ENCODE data around the gene DIAPH2. TPM values are rescaled to one million over a fixed set of nuclear protein-coding genes. Genes with fewer than 3 reads are reported as not detected.
"Not testable (repeated sequence)": the region's sequence is repeated elsewhere in the genome, so short reads cannot be mapped to it uniquely, and the experiment has no call there.

Gene DIAPH2
- total RNA-seq, 2 donors from 2014 or later, result 42.4 to 66.0 TPM

GRCh38 chrX:97401586-97402136 lies 717.0 kb downstream of the DIAPH2 start:
- no peak for ATAC-seq (ENCODE audit: insufficient number of reproducible peaks, low FRiP score, low read depth)
- Histone ChIP-seq H3K27ac (no peak overlapping the region), H3K36me3 (no peaks in the 10 kb centered on the region), H3K27me3 (replicated peaks; ENCODE audit: insufficient read depth) (no peaks in the 10 kb centered on the region), H3K4me3 (no peak overlapping the region), H3K4me1 (ENCODE audit: control insufficient read depth in 1 of 2, low read depth in 2 of 2) (no peaks in the 10 kb centered on the region), H3K9me3 (no peaks in the 10 kb centered on the region)
- DNase-seq (ENCODE audit: low spot score), result no peak
- TF ChIP-seq, protein P1, sequence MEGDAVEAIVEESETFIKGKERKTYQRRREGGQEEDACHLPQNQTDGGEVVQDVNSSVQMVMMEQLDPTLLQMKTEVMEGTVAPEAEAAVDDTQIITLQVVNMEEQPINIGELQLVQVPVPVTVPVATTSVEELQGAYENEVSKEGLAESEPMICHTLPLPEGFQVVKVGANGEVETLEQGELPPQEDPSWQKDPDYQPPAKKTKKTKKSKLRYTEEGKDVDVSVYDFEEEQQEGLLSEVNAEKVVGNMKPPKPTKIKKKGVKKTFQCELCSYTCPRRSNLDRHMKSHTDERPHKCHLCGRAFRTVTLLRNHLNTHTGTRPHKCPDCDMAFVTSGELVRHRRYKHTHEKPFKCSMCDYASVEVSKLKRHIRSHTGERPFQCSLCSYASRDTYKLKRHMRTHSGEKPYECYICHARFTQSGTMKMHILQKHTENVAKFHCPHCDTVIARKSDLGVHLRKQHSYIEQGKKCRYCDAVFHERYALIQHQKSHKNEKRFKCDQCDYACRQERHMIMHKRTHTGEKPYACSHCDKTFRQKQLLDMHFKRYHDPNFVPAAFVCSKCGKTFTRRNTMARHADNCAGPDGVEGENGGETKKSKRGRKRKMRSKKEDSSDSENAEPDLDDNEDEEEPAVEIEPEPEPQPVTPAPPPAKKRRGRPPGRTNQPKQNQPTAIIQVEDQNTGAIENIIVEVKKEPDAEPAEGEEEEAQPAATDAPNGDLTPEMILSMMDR (IDR thresholded peaks at IDR 0.05), result no peak

- no peaks in the 10 kb centered on the region for H3K4me1 ChIP-seq (ENCODE audit: control insufficient read depth in 1 of 2, low read depth in 2 of 2)
- H3K27me3 ChIP-seq (replicated peaks; ENCODE audit: insufficient read depth), result no peaks in the 10 kb centered on the region
- no peak overlapping the region for H3K4me3 ChIP-seq
- H3K9me3 ChIP-seq, result no peaks in the 10 kb centered on the region
- ATAC-seq (ENCODE audit: insufficient number of reproducible peaks, low FRiP score, low read depth), result no peak
- TF ChIP-seq, protein P1 (IDR thresholded peaks at IDR 0.05), result no peak
- no peak overlapping the region for H3K27ac ChIP-seq
- H3K36me3 ChIP-seq, result no peaks in the 10 kb centered on the region
- DNase-seq (ENCODE audit: low spot score), result no peak
Measured at GRCh38 chrX:97402333-97402732, 717.7 kb downstream of the DIAPH2 start.

- Histone ChIP-seq H3K27me3 (replicated peaks; ENCODE audit: insufficient read depth) (no peaks in the 10 kb centered on the region), H3K36me3 (no peaks in the 10 kb centered on the region), H3K9me3 (no peaks in the 10 kb centered on the region), H3K4me3 (no peak overlapping the region), H3K4me1 (ENCODE audit: control insufficient read depth in 1 of 2, low read depth in 2 of 2) (no peaks in the 10 kb centered on the region), H3K27ac (no peak overlapping the region)
- ATAC-seq (ENCODE audit: insufficient number of reproducible peaks, low FRiP score, low read depth) (no peak), DNase-seq (ENCODE audit: low spot score) (no peak)
- TF ChIP-seq, protein P1 (IDR thresholded peaks at IDR 0.05), result no peak
Measured at GRCh38 chrX:97402903-97403302, 718.3 kb downstream of the DIAPH2 start.

DNA sequence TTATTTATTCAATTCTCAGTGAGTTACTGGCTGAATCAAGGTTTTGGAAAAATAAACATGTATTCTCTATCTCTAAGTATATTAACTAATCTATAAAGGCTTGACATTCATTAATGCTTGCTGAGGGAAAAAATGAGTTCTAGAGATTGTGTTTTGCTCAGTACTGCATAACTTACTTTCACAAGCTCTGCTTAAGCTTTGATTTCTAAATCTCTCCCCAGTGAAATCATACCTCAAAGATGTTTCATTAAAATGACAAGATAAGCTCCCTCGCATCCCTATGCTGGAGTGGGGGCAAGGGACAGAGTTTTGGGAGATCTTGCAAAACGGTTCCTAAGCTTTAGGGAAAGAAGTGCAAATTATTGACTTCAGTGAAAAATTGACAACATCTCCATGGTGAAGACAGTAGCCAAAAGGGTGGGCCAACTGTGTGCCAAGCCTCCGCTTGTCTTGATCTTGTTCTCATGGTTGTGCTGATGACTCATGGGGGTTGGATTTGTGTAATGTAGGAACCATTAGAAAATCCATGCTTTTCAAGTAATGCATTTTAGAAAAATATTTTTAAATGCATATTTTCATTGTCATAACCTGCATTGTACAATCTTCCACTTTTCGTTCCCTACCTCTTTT lies 720.5 kb downstream of the DIAPH2 start:
- no peaks in the 10 kb centered on the region for H3K4me1 ChIP-seq (ENCODE audit: control insufficient read depth in 1 of 2, low read depth in 2 of 2)
- H3K4me3 ChIP-seq, result no peak overlapping the region
- ATAC-seq (ENCODE audit: insufficient number of reproducible peaks, low FRiP score, low read depth) (no peak), DNase-seq (ENCODE audit: low spot score) (no peak)
- no peaks in the 10 kb centered on the region for H3K36me3 ChIP-seq
- H3K27ac ChIP-seq, result no peak overlapping the region
- H3K9me3 ChIP-seq, result no peaks in the 10 kb centered on the region
- no peaks in the 10 kb centered on the region for H3K27me3 ChIP-seq (replicated peaks; ENCODE audit: insufficient read depth)
- TF ChIP-seq, protein P1 (IDR thresholded peaks at IDR 0.05), result no peak

DNA sequence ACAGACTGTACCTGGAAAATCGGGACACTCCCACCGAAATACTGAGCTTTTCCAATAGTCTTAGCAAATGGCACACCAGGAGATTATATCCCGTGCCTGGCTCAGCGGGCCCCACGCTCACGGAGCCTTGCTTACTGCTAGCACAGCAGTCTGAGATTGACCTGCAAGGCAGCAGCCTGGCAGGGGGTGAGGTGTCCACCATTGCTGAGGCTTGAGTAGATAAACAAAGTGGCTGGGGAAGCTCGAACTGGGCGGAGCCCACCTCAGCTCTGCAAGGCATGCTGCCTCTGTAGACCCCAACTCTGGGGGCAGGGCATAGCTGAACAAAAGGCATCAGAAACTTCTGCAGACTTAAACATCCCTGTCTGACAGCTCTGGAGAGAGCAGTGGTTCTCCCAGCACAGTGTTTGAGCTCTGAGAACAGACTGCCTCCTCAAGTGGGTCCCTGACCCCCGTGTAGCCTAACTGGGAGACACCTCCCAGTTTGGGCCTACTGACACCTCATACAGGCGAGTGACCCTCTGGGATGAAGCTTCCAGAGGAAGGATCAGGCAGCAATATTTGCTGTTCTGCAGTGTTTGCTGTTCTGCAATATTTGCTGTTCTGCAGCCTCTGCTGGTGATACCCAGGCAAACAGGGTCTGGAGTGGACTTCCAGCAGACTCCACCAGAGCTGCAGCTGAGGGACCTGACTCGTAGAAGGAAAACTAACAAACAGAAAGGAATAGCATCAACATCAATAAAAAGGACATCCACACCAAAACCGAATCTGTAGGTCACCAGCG lies 725.2 kb downstream of the DIAPH2 start:
- not testable (repeated sequence) for H3K4me3 ChIP-seq; DNase-seq (ENCODE audit: low spot score); H3K9me3 ChIP-seq; H3K36me3 ChIP-seq; H3K4me1 ChIP-seq (ENCODE audit: control insufficient read depth in 1 of 2, low read depth in 2 of 2); ATAC-seq (ENCODE audit: insufficient number of reproducible peaks, low FRiP score, low read depth); H3K27ac ChIP-seq; H3K27me3 ChIP-seq (replicated peaks; ENCODE audit: insufficient read depth)
